GM18507 (cell line): ENCODE measurements around the gene STK11IP.

Experiments
- DNase-seq: peaks from one replicate; pipeline ENCODE4 v3.0.0; 2011; ENCODE audit warnings: low read depth; ENCODE audit not compliant: insufficient read length; ENCODE audit errors: extremely low spot score
- FAIRE-seq: peaks from 2 replicates; lab custom pipeline; 2011; peaks lifted over from hg19 to GRCh38; lab: Jason Lieb, UNC

Gene STK11IP

GRCh38 chr2:219665926-219666325 is 68.3 kb downstream of the STK11IP start:
- FAIRE-seq (no peak), DNase-seq (no peak)
